A549 (cell line): ENCODE results near the gene TSFM. TPM values are rescaled to one million over a fixed set of nuclear protein-coding genes. Genes with fewer than 3 reads are reported as not detected.

Source experiments
- ATAC-seq, 2 experiments: fragments of 200-7000 bp in 1 of 2; fragments of >200 bp in 1 of 2; cut with Nextera tagmentation in 1 of 2; cut with Tn5 transposase in 1 of 2; 3 replicates each; pipeline versions ENCODE4 v1.8.0 to v1.9.1; 2018 to 2020; ENCODE audit warnings: mild to moderate bottlenecking in 1 of 2, moderate library complexity in 1 of 2
- CTCF ChIA-PET: fragments of 300-600 bp; sonication (Branson Sonifier 250); formaldehyde crosslinking; extraction: SDS; loops from one replicate; lab custom pipeline; 2021; ENCODE audit warnings: antibody characterized with exemption, inconsistent platforms; lab: Yijun Ruan, JAX
- POLR2A ChIA-PET: fragments of 350-600 bp; formaldehyde crosslinking; extraction: SDS; loops from one replicate; lab custom pipeline; 2021; ENCODE audit warnings: antibody characterized with exemption, inconsistent platforms; lab: Yijun Ruan, JAX
- DNase-seq, 2 experiments: peaks; one replicate each; pipeline versions ENCODE4 v3.0.0 to v3.0.0-alpha.2; 2011 to 2016; ENCODE audit warnings: low read depth in 1 of 2, low spot score in 1 of 2
- FAIRE-seq: peaks from 2 replicates; lab custom pipeline; 2011; peaks lifted over from hg19 to GRCh38; lab: Jason Lieb, UNC
- H3K27ac ChIP-seq, 2 experiments: fragments of >200 bp; sonication (Bioruptor Twin); formaldehyde crosslinking; 3 replicates each; pipeline ENCODE4 v1.5.1; 2016 to 2017
- H3K4me1 ChIP-seq: fragments of >200 bp; sonication (Bioruptor Twin); formaldehyde crosslinking; 3 replicates; pipeline ENCODE4 v1.6.1; 2016
- H3K4me2 ChIP-seq: fragments of >200 bp; sonication (Bioruptor Twin); formaldehyde crosslinking; 3 replicates; pipeline ENCODE4 v1.6.1; 2016
- H3K4me3 ChIP-seq: fragments of >200 bp; sonication (Bioruptor Twin); formaldehyde crosslinking; 3 replicates; pipeline ENCODE4 v1.5.1; 2016
- H3K9me3 ChIP-seq: fragments of >200 bp; sonication (Bioruptor Twin); formaldehyde crosslinking; 3 replicates; pipeline ENCODE4 v1.6.1; 2016
- CBX2 ChIP-seq: fragments of 200-600 bp; sonication (generic); IDR thresholded peaks from 2 replicates; pipeline ENCODE4 v1.6.1; 2016; ENCODE audit warnings: low read depth, mild to moderate bottlenecking, borderline replicate concordance
- CHD4 ChIP-seq: fragments of 200-600 bp; sonication (generic); IDR thresholded peaks from 2 replicates; pipeline ENCODE4 v1.6.1; 2016; ENCODE audit warnings: antibody characterized with exemption, mild to moderate bottlenecking, borderline replicate concordance
- CTCF ChIP-seq: fragments of >200 bp; sonication (Bioruptor Twin); formaldehyde crosslinking; IDR thresholded peaks from 3 replicates; pipeline ENCODE4 v1.5.1; 2016
- E2F6 ChIP-seq: IDR thresholded peaks from 2 replicates; pipeline ENCODE4 v1.6.1; 2012; ENCODE audit warnings: low read depth, borderline replicate concordance
- EHF ChIP-seq: fragments of 250-450 bp; sonication (Bioruptor Pico); IDR thresholded peaks from 2 replicates; pipeline ENCODE4 v1.5.0; 2020; ENCODE audit warnings: mild to moderate bottlenecking
- ESRRA ChIP-seq: fragments of 150-350 bp; IDR thresholded peaks from 2 replicates; pipeline ENCODE4 v1.6.1; 2014; ENCODE audit warnings: mild to moderate bottlenecking, low read length, borderline replicate concordance
- FOSL2 ChIP-seq, 2 experiments: fragments of 450-650 bp in 1 of 2; fragments of >200 bp in 1 of 2; sonication (Bioruptor Twin) in 1 of 2; formaldehyde crosslinking; IDR thresholded peaks; 2 replicates each; pipeline versions ENCODE4 v1.5.0 to v1.6.1; 2016 to 2020; ENCODE audit warnings: mild to moderate bottlenecking in 1 of 2, moderate library complexity in 1 of 2
- FOXS1 ChIP-seq: fragments of 250-450 bp; sonication (Bioruptor Pico); IDR thresholded peaks from 2 replicates; pipeline ENCODE4 v1.5.0; 2020; ENCODE audit warnings: mild to moderate bottlenecking, moderate library complexity
- HDAC2 ChIP-seq: fragments of 200-600 bp; sonication (generic); IDR thresholded peaks from 2 replicates; pipeline ENCODE4 v1.6.1; 2016
- HOXA7 ChIP-seq: fragments of 250-450 bp; sonication (Bioruptor Pico); IDR thresholded peaks from 2 replicates; pipeline ENCODE4 v1.5.0; 2020; ENCODE audit warnings: mild to moderate bottlenecking, moderate library complexity
- HOXB13 ChIP-seq: fragments of 250-450 bp; sonication (Bioruptor Pico); IDR thresholded peaks from 2 replicates; pipeline ENCODE4 v1.5.0; 2020; ENCODE audit warnings: low read depth, mild to moderate bottlenecking, moderate library complexity
- HOXB5 ChIP-seq: fragments of 250-450 bp; sonication (Bioruptor Pico); IDR thresholded peaks from 2 replicates; pipeline ENCODE4 v1.5.0; 2020; ENCODE audit warnings: mild to moderate bottlenecking, moderate library complexity
- JUN ChIP-seq, 2 experiments: fragments of >200 bp; sonication (Bioruptor Twin); formaldehyde crosslinking; IDR thresholded peaks; 2 replicates in 1 of 2; 3 replicates in 1 of 2; pipeline ENCODE4 v1.6.1; 2016 to 2017
- KDM1A ChIP-seq: fragments of 200-600 bp; sonication (generic); IDR thresholded peaks from 2 replicates; pipeline ENCODE4 v1.6.1; 2016; ENCODE audit warnings: low read depth, mild to moderate bottlenecking
- MAFK ChIP-seq: fragments of 450-650 bp; IDR thresholded peaks from 2 replicates; pipeline ENCODE4 v1.6.1; 2014; ENCODE audit not compliant: partially characterized antibody
- MAX ChIP-seq: IDR thresholded peaks from 2 replicates; pipeline ENCODE4 v1.6.1; 2012
- POLR2A ChIP-seq: IDR thresholded peaks from 2 replicates; pipeline ENCODE4 v1.6.1; 2012; ENCODE audit warnings: mild to moderate bottlenecking, low read length
- RARB ChIP-seq: fragments of 250-450 bp; sonication (Bioruptor Pico); IDR thresholded peaks from 2 replicates; pipeline ENCODE4 v1.8.0; 2021; ENCODE audit warnings: mild to moderate bottlenecking, moderate library complexity
- SMC3 ChIP-seq: fragments of >200 bp; sonication (Bioruptor Twin); formaldehyde crosslinking; IDR thresholded peaks from 3 replicates; pipeline ENCODE4 v1.6.1; 2018; ENCODE audit warnings: inconsistent platforms
- SREBF2 ChIP-seq: fragments of 450-650 bp; IDR thresholded peaks from 2 replicates; pipeline ENCODE4 v1.6.1; 2014; ENCODE audit warnings: mild to moderate bottlenecking, moderate library complexity
- TFCP2L1 ChIP-seq: fragments of 250-450 bp; sonication (Bioruptor Pico); IDR thresholded peaks from 2 replicates; pipeline ENCODE4 v1.5.0; 2021; ENCODE audit warnings: mild to moderate bottlenecking
- TP53 ChIP-seq: fragments of 250-450 bp; sonication (Bioruptor Pico); IDR thresholded peaks from 2 replicates; pipeline ENCODE4 v1.5.0; 2021; ENCODE audit warnings: mild to moderate bottlenecking, moderate library complexity
- ZNF302 ChIP-seq: fragments of 250-450 bp; sonication (Bioruptor Pico); IDR thresholded peaks from 2 replicates; pipeline ENCODE4 v1.9.0; 2021; ENCODE audit warnings: inconsistent platforms, mild to moderate bottlenecking, moderate library complexity
- WGBS: methylation state at CpG from one replicate; pipeline ENCODE4 v1.1.6; 2017; ENCODE audit errors: missing lambda C conversion rate; 5-methylcytosine and 5-hydroxymethylcytosine counted together
- polyA plus RNA-seq, 4 experiments: library from polyadenylated mRNA; depleted of rRNA in 3 of 4; stranded (reverse); fragments of >200 nt; fragmentation: RNase III in 1 of 4; extraction: RNeasy Plus Mini Kit Qiagen cat#74134 plus additional on column Dnase treatment in 1 of 4; gene quantifications; 2 replicates in 3 of 4; 3 replicates in 1 of 4; pipeline ENCODE4 v1.2.3, GENCODE V29; 2011 to 2017
- TF ChIP-seq, protein P1 (sequence below): fragments of 250-450 bp; sonication (Bioruptor Pico); IDR thresholded peaks from 2 replicates; pipeline ENCODE4 v1.5.0; 2020; ENCODE audit warnings: low read depth, mild to moderate bottlenecking, moderate library complexity

Gene TSFM
- polyA plus RNA-seq, 2 of the 4 experiments (the other 2 are of a cell fraction), result 31.7 to 60.2 TPM

DNA sequence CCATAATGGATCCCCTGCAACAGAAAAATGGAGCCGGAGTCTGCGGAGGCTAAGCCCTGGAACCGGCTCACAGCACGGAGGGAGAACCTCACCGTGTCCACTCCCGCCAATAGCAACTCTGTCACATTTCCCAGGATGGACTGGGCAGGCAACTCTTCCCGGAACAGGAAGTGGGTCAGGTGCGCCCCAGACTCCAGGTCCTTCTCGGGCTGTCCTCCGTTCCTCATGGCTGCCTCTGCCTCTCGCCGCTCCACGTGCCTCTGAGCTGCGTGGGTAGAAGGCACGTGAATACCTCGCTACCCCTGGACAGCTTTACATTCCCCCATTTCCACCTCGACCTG, 18.0 kb upstream of the TSFM start:
- peak overlapping the region; percentile 98 for H3K4me2 ChIP-seq
- WGBS, result 44% methylated on average over 17 of the region's 17 CpGs
- no peak for DNase-seq
- H3K4me3 ChIP-seq, result peak overlapping the region; percentile 52
- CTCF ChIA-PET, result interaction anchor here (0.8 to 8.0 kb wide), 6 partner anchors 9 to 141 kb away, joined by 3 to 117 read pairs (median 5); partner anchors contain the start of genes MARCHF9 and TSFM
- POLR2A ChIA-PET, result interaction anchor here (1.1 kb wide), 1 partner anchor 39 kb away, joined by 3 read pairs; no protein-coding TSS in a partner anchor
- no peak for TF ChIP-seq HOXA7 (CRISPR knock-in tag)
- TF ChIP-seq CTCF, result no peak
- TF ChIP-seq TP53, result no peak
- TF ChIP-seq EHF, result no peak
- no peak for TF ChIP-seq HDAC2
- TF ChIP-seq TFCP2L1, result no peak
- TF ChIP-seq, protein P1, sequence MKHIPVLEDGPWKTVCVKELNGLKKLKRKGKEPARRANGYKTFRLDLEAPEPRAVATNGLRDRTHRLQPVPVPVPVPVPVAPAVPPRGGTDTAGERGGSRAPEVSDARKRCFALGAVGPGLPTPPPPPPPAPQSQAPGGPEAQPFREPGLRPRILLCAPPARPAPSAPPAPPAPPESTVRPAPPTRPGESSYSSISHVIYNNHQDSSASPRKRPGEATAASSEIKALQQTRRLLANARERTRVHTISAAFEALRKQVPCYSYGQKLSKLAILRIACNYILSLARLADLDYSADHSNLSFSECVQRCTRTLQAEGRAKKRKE (CRISPR knock-in tag), result no peak
- TF ChIP-seq MAFK, result no peak
- TF ChIP-seq ESRRA, result no peak
- no peak for TF ChIP-seq ZNF302
- no peak for TF ChIP-seq RARB (CRISPR knock-in tag)
- no peak for TF ChIP-seq CHD4
- TF ChIP-seq JUN (IDR thresholded peaks at IDR 0.05), result no peak
- no peak for TF ChIP-seq SREBF2
- TF ChIP-seq FOXS1 (CRISPR knock-in tag), result no peak
- TF ChIP-seq FOSL2 (IDR thresholded peaks at IDR 0.05), result no peak
- TF ChIP-seq FOSL2 (CRISPR knock-in tag; IDR thresholded peaks at IDR 0.05), result no peak
- TF ChIP-seq MAX, result no peak
- TF ChIP-seq KDM1A, result no peak
- no peak for TF ChIP-seq SMC3
- FAIRE-seq, result no peak
- no peaks in the 10 kb centered on the region for H3K9me3 ChIP-seq
- peak overlapping the region; percentile 62 to 88; a peak in 5 of 6 replicates for H3K27ac ChIP-seq
- peaks cover 25% of the 10 kb centered on the region for H3K4me1 ChIP-seq
- ATAC-seq, result peak; percentile 0 to 2; a peak in 1 of 6 replicates

DNA sequence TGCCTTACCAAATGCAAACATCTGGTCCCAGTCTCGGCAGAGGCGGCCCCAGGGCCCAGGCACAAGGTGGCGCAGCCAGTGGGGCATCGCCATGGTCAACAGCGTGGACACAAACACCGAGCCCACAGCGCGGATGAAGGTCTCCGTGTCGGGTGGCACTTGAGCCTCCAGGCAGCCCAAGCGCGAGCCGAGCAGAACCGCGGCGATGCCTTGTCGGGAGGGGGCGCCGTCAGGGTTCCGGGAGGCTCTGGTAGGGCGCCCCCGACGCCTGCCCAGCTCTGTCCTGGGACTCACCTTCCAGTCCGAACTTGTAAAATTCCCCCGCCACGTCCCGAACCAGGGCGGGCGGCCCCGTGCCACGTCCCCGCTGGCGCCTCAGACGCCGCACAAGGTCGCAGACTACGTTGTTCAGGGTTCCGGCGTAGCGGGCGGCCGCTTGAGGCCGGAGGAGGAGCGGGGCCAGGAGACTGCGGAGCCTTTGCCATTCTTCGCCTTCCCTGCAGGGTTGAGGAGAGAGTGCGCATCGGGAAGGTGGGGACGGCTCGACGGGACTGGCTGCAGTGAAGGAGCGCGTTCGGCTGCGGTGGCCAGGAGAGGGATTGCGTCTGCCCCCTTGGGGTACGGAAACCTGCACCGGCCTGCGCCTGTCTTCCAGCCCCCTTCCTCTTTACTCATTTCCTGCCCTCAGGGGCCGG, 17.4 kb upstream of the TSFM start:
- Histone ChIP-seq H3K4me2 (peak overlapping the region; percentile 98), H3K27ac (peak overlapping the region; percentile 62 to 88; a peak in 5 of 6 replicates), H3K9me3 (no peaks in the 10 kb centered on the region), H3K4me1 (peaks cover 25% of the 10 kb centered on the region), H3K4me3 (peak overlapping the region; percentile 52)
- ChIA-PET POLR2A (interaction anchor here (1.1 kb wide), 1 partner anchor 39 kb away, joined by 3 read pairs; no protein-coding TSS in a partner anchor), CTCF (interaction anchor here (0.8 to 8.0 kb wide), 11 partner anchors 9 to 182 kb away, joined by 3 to 117 read pairs (median 4); partner anchors contain the start of genes MARCHF9 and TSFM)
- ATAC-seq (peak; percentile 72 to 83), FAIRE-seq (no peak), DNase-seq (peak; percentile 70 to 74)
- under 1% methylated on average over 36 of the region's 60 CpGs for WGBS
- TF ChIP-seq CBX2, result no peak
- no peak for TF ChIP-seq HOXB5 (CRISPR knock-in tag)
- TF ChIP-seq JUN (IDR thresholded peaks at IDR 0.05), result peak in 1 of 2 experiments; percentile 30; a peak in 2 of 5 replicates
- peak; percentile 8; the same call in 1 of the 2 replicates for TF ChIP-seq POLR2A
- peak; percentile 67 for TF ChIP-seq CTCF
- peak; percentile 56; the same call in 1 of the 2 replicates for TF ChIP-seq E2F6
- 0 out of 2 replicates have a peak, but pooled peaks have one; percentile 34 for TF ChIP-seq HOXB13 (CRISPR knock-in tag)
